Ramos (cell line): ENCODE results near the gene TXN.

Experiments
- in situ Hi-C: fragments of 300-500 bp; cut with MboI; formaldehyde crosslinking; loops from one replicate; pipeline ENCODE4 v1.14.3; 2022; ENCODE audit warnings: low sequenced_read_pairs; ENCODE audit not compliant: unreplicated experiment

TXN gene

DNA sequence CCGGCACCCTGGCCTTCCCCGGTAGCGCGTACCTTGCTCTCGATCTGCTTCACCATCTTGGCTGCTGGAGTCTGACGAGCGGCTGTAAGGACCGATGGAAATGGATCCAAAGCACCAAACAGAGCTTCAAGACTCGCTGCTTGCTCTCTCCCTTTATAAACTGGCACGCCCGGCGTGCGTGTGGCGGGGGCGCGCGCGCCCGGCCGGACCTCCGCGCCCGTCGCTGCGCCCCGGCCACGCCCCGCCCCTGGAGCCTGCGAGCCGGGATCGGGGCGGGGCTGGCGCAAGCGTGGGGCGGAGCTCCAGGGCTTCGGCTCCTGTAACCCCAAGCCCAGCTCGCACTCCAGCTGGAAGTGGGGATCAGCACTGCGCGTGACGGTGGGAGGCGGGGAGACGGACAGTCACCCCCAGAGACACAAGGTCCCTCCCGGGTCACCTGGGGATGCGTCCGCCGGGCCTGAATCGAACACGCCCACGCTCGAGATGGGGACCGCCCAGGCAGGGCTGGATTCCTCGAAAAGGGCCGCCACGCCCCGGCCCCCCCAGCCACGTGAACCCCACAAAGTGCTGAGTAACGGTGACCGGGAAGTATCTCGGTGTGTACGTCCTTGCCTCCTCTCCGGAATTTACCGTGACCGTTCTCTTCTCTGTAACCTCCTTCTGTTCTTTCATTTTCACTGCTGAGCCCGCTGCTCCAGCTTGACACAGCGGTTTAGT, at the start of gene TXN:
Gene TXN, minus strand, starts transcription at position 128 of the 717 bp plus-strand sequence. Its CDS starts 72 bp downstream, at position 56.
- in situ Hi-C loops: no loop called here

DNA sequence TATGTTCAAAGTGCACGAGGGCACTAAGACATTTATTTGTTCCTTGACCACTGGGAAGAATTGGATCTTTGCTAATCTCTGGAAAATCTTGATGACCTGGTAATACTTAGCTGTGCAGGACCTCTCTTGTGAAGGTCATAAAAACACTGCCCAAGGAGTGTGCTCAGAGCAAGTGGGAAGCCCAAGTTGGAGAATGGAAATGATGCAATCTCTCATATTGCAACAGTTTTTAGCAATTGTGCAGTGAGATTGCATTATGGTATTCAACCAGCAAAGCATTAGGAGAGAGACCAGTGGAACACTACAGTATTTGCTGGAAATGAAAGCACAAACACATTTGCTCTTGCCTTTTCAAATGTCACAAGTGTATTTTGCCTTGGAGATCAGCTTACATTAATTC, 46.8 kb upstream of the TXN start:
- in situ Hi-C loops: no loop called here

DNA sequence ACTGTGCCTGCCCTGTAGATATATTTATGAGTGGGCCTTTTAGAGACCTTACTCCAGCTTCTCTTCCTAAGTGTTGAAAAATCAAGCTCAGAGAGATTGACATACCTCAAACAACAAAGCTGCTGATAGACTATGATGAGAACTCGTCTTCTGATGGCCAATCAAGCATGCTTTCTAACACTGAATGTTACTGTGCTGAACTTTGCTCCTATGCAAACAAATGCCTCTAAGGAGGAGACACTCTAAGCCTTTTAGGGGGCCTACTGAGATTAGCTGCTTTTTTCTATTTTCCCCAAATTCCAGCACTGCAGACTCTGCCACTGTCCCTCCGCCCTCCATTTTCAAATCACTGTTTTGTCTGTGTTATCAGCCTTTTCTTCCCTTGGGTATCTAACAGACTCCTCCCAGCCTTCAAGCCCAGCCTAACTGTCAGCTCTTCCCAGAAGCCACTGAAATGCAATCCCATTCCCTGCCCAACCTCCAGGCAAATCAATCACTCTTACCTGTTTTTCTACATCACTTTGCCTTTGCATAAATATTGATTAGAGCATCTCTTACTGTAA, 41.8 kb upstream of the TXN start:
- in situ Hi-C loops: no loop called here

DNA sequence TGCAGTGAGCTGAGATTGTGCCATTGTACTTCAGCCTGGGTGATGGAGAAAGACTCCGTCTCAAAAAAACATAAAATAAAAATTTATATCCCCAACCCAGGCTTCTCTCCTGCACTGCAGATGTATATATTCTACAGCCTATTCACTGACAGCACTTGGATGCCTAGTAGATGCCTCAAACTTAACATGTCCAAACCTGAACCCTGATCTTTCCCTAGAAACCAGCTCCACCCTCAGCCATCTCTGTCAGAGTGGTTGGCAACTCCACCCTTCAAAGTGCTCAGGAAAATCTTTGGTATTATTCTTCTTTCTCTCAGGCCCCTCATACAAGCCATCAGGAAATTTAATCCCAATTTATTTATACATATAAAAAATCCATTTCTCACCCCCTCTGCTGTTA, 36.9 kb upstream of the TXN start:
- in situ Hi-C loops: no loop called here

DNA sequence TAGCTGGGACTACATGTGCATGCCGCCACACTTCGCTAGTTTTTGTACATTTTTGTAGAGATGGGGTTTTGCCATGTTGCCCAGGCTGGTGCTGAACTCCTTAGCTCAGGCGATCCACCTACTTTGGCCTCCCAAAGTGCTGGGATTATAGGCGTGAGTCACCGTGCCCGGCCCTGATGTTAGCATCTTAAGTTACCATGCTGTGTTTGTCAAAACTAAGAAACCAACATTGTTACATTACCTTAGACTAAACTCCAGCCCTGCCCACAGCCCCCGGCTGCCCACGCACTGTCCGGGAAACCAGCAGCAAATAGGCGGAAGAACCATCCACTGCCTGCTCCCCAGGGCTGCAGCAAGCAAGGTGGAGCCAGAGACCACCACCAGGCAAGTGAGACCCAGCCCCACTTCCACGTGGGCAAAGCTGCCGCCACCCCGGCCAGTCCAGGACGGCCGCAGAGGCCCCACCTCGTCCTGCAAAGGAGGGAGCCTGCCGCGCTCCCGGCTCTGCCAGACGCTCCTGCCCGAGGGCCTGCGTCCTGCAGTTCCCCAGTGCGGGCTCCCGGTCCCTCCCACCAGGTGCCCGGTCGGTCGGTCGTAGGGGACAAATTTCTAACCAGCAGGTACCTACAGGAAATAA, 35.7 kb upstream of the TXN start:
- in situ Hi-C loops: no loop called here

DNA sequence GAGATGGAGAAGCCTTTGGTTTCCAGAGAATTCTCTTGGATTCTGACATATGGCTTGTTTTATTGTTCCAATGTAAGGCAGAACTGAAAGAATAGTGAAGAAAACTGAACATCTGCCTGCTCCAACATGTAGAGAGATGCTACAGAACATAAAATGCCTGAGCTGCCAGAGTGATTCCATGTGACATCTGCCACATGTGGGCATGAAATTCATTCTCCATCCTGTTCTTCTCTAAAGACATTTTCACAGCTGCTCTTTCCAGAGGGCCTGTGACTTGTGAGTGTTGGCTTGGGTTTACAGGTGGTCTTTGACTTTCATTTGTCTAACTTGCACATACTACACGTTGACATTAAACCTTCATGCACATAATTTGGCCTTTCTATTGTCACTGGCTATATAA, 33.7 kb upstream of the TXN start:
- in situ Hi-C loops: no loop called here

DNA sequence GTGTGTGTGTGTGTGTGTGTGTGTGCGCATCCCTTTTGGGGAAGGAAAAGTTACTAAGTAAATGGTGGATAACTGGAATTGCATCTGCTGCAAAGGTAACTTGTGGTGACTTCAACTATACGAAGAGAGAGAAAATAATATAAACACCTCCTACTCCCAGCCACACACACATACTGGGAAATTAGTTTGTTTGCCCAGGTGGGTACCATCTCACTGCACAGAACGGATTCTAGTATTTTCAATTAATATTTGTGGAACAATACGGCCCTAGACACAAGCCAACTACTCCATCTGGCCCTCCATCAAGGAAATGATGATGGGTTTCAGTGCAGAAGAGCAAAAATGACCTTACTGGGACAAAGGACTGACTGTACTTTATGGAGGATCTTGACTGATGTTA, 32.2 kb upstream of the TXN start:
- in situ Hi-C loops: no loop called here

DNA sequence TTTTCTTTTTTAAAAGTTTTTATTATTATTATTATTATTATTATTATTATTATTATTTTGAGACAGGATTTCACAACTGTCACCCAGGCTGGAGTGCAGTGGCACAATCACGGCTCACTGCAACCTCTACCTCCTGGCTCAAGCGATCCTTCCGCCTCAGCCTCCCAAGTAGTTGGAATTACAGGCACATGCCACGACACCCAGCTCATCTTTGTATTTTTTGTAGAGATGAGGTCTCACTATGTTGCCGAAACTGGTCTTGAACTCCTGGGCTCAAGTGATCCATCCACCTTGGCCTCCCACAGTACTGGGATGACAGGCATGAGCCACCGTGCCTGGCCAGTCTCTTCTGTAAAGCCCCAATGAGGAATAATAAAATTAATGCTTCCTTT, 31.0 kb upstream of the TXN start:
- in situ Hi-C loops: no loop called here

DNA sequence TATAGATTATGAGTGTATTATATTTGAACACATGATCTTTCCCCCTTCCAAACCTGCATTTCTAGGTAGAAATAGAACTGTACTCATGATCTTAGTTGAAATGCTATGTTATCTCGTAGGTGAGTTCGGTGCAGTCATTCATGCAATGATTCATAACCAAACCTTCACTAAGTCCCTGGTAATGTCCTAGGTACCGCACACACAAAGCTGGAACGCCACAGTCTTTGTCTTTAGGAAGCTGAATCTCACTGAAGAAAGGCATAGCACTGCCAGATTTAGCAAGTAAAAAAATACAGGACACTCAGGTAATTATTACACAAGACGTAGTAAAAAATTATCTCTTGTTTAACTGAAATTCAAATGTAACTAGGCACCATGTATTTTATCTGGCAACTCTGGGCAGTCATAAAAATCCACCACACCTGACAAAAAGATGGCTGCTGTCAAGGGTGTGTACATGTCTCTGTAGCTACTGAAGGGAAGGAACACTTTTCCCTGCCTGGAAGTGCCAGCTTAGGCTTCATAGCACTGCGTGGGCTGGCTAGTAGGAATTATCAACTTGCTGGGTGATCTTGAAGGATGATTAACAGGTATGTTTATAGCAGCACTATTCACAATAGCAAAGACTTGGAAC, 28.0 kb upstream of the TXN start:
- in situ Hi-C loops: no loop called here

DNA sequence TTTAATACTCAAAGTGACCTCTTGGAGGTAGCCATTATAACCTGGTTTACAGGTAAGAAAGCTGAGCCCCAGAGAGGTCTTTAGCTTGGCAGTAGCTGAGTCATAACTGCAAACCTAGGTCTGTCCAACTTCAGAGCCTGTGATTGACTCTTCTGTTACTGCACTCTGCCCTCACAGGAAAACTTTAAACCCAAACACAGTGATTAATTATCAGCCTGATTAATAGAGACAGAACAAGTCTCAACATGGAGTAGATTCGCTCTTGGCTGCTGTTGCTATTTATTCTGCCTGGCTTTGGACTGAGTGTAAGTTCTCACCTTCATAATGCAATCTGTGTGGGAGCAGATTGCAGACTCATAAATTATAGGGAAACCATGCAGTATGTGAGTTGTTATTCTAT, 27.4 kb upstream of the TXN start:
- in situ Hi-C loops: no loop called here

DNA sequence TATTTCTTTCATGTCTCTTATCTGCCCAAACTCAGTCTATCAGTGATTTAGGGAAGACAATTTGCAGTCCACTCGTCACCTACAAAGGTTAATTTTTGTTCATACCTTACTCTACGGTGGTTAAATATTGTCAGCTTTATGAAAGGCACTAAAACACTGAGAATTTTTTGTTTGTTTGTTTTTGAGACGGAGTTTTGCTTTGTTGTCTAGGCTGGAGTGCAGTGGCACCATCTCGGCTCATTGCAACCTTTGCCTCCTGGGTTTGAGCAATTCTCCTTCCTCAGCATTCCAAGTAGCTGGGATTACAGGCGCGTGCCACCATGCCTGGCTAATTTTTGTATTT, 26.4 kb upstream of the TXN start:
- in situ Hi-C loops: no loop called here

DNA sequence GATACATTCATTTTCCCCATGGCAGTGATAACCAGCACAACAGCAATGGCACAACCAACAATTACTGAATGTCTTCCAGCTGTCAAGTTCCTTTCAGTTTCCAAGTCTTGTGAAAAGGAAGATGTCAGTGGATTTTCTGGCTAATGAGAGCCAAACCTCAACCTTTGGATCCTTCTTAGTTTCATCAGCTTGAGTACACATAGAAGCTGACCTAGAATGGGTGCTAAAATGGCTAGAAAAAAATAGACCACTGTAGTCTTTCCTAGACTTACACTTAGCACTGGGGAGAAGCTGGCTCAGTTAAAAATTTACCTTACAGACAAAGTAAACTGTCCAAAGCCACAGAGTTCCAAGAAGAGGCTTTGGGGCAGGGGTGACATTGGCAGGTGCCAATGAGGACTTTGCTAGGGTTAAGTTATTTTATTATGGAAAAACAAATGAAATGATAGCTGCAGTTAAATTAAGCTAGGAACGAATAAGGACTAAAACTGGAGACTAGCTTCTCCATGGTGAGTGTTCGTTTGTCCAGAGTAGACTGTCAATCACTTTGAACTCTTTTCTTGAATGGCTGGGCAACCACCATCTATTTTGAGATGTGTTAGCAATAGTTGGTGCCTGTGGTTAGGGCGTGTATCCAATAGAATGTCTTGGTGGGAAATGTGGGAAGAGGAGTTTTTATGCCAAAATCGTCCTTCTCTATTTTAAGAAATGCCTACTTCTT, 25.9 kb upstream of the TXN start:
- in situ Hi-C loops: no loop called here

DNA sequence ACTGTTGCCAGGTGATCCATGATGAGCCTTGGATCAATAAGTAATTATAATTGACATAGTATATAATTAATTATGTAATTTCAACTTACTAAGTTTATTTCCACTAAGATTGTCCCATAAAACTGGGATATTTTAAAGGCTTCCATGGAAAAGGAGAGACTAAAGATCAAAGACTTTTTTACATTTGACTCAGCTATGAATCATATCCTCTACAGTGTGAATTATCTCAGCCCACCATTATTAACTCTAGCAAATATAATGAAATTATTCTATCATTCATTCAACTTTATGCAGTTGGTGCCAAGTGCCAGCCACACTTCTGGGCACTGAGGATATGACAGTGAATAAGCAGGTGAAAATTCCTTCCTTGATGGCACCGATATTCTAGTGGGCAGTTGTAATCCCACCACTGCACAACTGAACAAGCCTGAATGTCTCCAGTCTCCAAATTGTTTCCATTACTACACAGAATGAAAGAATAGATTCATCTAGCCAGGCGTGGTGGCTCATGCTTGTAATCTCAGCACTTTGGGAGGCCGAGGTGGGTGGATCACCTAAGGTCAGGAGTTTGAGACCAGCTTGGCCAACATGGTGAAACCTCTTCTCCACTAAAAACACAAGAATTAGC, 21.9 kb upstream of the TXN start:
- in situ Hi-C loops: no loop called here

DNA sequence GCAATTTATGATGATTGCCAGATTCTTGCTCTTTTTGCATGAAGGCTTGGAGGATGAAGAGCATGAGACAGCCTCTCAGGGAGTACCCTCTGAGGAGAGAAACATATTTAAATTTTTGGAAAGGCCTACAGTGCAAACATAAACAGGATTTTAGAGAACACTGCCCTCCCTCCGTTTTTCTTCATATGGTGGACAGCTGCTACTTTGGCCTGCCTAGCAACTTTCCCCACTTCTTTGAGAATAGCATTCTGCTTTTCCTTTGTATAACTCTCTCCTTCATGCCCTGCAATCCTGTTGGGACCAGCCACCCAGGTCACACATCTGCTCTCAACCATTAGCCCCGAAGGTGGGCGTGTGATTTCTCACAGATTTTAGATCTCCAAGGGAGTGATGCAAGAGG, 20.5 kb upstream of the TXN start:
- in situ Hi-C loops: no loop called here

DNA sequence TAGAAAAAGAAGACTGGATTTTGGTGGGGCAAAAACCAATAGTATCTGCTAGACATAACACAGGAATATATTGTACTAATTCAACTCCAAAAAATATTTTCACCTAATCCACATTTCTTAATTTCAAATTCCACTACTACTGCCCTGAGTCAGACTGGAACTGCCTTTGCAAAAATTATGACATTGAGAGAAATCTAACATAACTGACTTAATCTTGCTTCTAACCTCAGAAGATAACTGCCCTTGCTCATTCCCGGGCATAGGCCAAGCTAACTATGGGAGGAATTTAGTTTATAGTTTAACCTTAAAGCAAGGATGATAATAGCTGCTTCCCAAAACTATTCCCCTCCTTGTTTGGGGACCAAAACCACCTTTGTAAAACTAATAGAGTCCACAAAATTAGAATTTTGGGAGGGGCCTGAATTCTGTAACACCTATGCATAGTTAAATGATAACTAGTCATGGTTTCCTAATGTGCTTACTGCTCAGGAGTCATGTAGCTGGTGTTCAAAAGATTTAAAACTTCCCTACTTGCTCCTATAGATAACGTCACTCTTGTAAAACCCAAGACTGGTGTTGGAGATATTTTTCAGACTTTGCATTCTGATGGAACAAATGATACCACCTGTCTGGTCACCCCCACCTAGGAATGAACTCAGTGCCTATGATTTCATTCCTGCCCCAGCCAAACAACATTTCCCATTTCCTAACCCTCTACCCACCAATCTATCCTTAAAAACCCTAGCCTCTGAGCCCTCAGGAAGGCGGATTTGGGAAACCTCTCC, 14.1 kb upstream of the TXN start:
- in situ Hi-C loops: no loop called here

DNA sequence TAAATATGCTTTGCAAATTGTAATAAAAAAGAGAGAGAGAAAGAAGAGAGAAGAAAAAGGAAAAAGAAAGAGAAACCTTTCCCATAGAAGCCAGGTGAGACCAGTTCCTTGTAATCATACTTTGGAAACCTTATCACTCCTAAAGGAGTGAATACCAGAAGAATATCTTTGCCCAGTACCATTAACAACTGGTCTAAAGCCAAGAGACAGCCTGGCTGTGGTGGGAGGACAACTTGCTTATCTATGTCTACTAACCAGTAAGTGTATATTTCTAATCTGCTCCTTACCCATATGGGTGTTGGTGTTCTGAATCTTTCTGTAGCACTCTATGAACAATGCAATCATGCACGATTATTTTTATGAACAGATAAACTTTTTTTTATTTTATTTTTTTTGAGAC, 10.5 kb upstream of the TXN start:
- in situ Hi-C loops: no loop called here

DNA sequence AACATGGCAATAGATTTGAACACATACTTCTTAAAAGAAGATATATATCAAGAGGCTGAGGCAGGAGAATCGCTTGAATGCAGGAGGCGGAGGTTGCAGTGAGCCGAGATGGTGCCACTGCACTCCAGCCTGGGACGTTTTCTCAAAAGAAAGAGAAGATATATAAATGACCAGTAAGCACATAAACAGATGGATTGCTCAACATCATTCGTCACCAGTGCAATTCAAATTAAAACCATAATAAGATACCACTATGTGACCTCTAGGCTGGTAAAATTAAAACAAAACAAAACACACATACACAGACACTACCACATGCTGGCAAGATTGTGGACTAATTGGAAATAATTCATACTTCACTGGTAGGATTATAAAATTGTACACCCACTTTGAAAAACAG, 5.3 kb upstream of the TXN start:
- in situ Hi-C loops: no loop called here

DNA sequence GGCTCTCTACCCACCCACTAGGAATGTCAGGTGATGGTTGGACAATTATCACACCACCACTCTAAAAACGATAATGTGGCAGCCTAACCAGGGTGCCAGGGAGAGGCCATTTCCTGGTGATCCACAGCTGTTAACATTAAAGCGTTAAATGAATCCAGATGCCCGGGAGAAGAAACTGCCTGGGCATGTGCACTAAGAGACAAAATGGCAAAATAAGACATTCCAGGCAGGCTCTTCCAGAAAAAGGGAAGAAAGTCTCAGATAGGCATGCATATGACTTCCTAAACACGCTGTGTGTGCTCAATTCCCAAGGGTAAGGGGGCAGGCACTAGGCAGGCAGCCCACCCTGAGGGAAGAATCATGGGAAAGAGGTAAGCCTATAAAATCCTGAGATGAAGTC, 4.6 kb upstream of the TXN start:
- in situ Hi-C loops: no loop called here

DNA sequence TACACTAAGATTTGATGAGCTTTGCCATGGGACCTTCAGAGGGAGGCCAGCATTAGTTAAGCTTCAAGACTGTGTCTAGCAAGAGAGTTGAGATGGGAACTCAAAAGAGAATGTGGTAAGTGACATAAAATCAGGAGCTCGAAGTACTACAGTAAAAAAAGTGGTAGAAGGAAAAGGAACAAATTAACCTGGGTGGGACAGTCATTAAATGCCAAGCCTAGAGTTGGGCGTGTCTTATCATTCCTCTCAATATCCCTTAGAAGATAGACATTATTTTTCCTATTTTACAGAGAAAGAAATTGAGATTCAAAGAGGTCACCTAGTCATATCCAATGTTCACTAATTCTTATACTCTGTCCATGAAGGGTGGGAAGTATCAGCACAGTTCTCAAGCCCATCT, 3.3 kb upstream of the TXN start:
- in situ Hi-C loops: no loop called here

DNA sequence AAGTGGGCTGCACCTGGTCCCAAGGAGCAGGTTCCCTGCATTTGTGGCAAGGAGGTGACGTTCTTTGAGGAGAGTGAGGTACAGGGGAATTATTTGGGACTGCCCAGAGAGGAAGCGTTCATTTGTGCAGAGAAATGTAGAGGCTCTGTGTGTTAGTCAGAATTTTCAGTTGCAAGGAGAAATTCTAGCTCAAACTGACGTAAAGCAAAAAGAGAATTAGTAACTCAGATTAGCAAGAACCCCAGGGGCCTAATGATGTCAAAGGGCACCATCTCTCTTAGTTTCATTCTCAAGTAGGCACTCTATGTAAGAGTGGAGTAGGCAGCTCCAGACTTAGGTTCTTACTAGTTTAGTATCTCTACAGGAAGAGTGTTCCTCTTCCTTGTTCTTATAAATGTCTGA, 2.4 kb upstream of the TXN start:
- in situ Hi-C loops: no loop called here
